HEK293 (cell line): ENCODE measurements around the gene DNAL4.

Source experiments
- GLIS1 ChIP-seq: fragments of 450-650 bp; formaldehyde crosslinking; IDR thresholded peaks from 2 replicates; pipeline ENCODE4 v1.5.1; 2016; ENCODE audit warnings: missing biosample characterization, missing genetic modification characterization
- MYNN ChIP-seq: fragments of 450-650 bp; formaldehyde crosslinking; IDR thresholded peaks from 2 replicates; pipeline ENCODE4 v1.5.1; 2016; ENCODE audit warnings: missing biosample characterization, missing genetic modification characterization, borderline replicate concordance
- MZF1 ChIP-seq: fragments of 450-650 bp; formaldehyde crosslinking; IDR thresholded peaks from 2 replicates; pipeline ENCODE4 v1.5.1; 2017; ENCODE audit warnings: missing biosample characterization, missing genetic modification characterization, borderline replicate concordance
- ZBTB1 ChIP-seq: fragments of 450-650 bp; formaldehyde crosslinking; IDR thresholded peaks from 2 replicates; pipeline ENCODE4 v1.5.1; 2016; ENCODE audit warnings: missing biosample characterization, missing genetic modification characterization
- ZFP69B ChIP-seq: fragments of 450-650 bp; formaldehyde crosslinking; IDR thresholded peaks from 2 replicates; pipeline ENCODE4 v1.5.1; 2016; ENCODE audit warnings: missing biosample characterization, missing genetic modification characterization
- ZNF184 ChIP-seq: fragments of 450-650 bp; IDR thresholded peaks from 2 replicates; pipeline ENCODE4 v1.5.1; 2018; ENCODE audit warnings: missing biosample characterization, mild to moderate bottlenecking, missing genetic modification characterization
- ZNF214 ChIP-seq: fragments of 450-650 bp; formaldehyde crosslinking; IDR thresholded peaks from 2 replicates; pipeline ENCODE4 v1.5.1; 2017; ENCODE audit warnings: missing biosample characterization, mild to moderate bottlenecking, missing genetic modification characterization, borderline replicate concordance
- ZNF23 ChIP-seq: fragments of 450-650 bp; formaldehyde crosslinking; IDR thresholded peaks from 2 replicates; pipeline ENCODE4 v1.5.1; 2016; ENCODE audit warnings: missing biosample characterization, missing genetic modification characterization, borderline replicate concordance
- ZNF266 ChIP-seq: fragments of 450-650 bp; formaldehyde crosslinking; IDR thresholded peaks from 2 replicates; pipeline ENCODE4 v1.5.1; 2016; ENCODE audit warnings: missing biosample characterization, missing genetic modification characterization, low read depth
- ZNF311 ChIP-seq: fragments of 450-650 bp; formaldehyde crosslinking; IDR thresholded peaks from 2 replicates; pipeline ENCODE4 v1.5.1; 2017; ENCODE audit warnings: missing biosample characterization, missing genetic modification characterization, borderline replicate concordance
- ZNF341 ChIP-seq: fragments of 450-650 bp; formaldehyde crosslinking; IDR thresholded peaks from 2 replicates; pipeline ENCODE4; 2016; ENCODE audit warnings: low read depth, missing biosample characterization, missing genetic modification characterization
- ZNF366 ChIP-seq: fragments of 450-650 bp; formaldehyde crosslinking; conservative IDR thresholded peaks from 2 replicates; pipeline ENCODE4 v1.5.1; 2016; ENCODE audit warnings: missing biosample characterization, missing genetic modification characterization
- ZNF37A ChIP-seq: fragments of 450-650 bp; IDR thresholded peaks from 2 replicates; pipeline ENCODE4 v1.5.1; 2018; ENCODE audit warnings: missing biosample characterization, missing genetic modification characterization
- ZNF514 ChIP-seq: fragments of 450-650 bp; formaldehyde crosslinking; IDR thresholded peaks from 2 replicates; pipeline ENCODE4 v1.5.1; 2016; ENCODE audit warnings: missing biosample characterization, missing genetic modification characterization
- ZNF558 ChIP-seq: fragments of 450-650 bp; formaldehyde crosslinking; IDR thresholded peaks from 2 replicates; pipeline ENCODE4 v1.5.1; 2016; ENCODE audit warnings: missing biosample characterization, missing genetic modification characterization
- ZNF600 ChIP-seq: fragments of 450-650 bp; formaldehyde crosslinking; IDR thresholded peaks from 2 replicates; pipeline ENCODE4 v1.5.1; 2016; ENCODE audit warnings: missing biosample characterization, missing genetic modification characterization
- ZNF610 ChIP-seq: fragments of 450-650 bp; formaldehyde crosslinking; IDR thresholded peaks from 2 replicates; pipeline ENCODE4 v1.5.1; 2016; ENCODE audit warnings: missing biosample characterization, missing genetic modification characterization, borderline replicate concordance
- ZNF626 ChIP-seq: fragments of 450-650 bp; sonication (Bioruptor Pico); formaldehyde crosslinking; IDR thresholded peaks from 2 replicates; pipeline ENCODE4 v1.5.1; 2018; ENCODE audit warnings: missing biosample characterization, missing genetic modification characterization, inconsistent platforms
- ZNF747 ChIP-seq: fragments of 450-650 bp; formaldehyde crosslinking; IDR thresholded peaks from 2 replicates; pipeline ENCODE4 v1.5.1; 2016; ENCODE audit warnings: missing biosample characterization, missing genetic modification characterization
- ZNF837 ChIP-seq: fragments of 450-650 bp; formaldehyde crosslinking; IDR thresholded peaks from 2 replicates; pipeline ENCODE4 v1.5.1; 2016; ENCODE audit warnings: missing biosample characterization, missing genetic modification characterization
- TF ChIP-seq, protein P1 (sequence below): fragments of 450-650 bp; formaldehyde crosslinking; IDR thresholded peaks from 2 replicates; pipeline ENCODE4 v1.5.1; 2016; ENCODE audit warnings: missing biosample characterization, missing genetic modification characterization
- TF ChIP-seq, protein P2 (sequence below): fragments of 450-650 bp; IDR thresholded peaks from 2 replicates; pipeline ENCODE4 v1.5.1; 2018; ENCODE audit warnings: missing biosample characterization, mild to moderate bottlenecking, missing genetic modification characterization
- TF ChIP-seq, protein P3 (sequence below): fragments of 450-650 bp; formaldehyde crosslinking; IDR thresholded peaks from 2 replicates; pipeline ENCODE4 v1.5.1; 2016; ENCODE audit warnings: missing biosample characterization, missing genetic modification characterization
- TF ChIP-seq, protein P4 (sequence below): fragments of 450-650 bp; formaldehyde crosslinking; IDR thresholded peaks from 2 replicates; pipeline ENCODE4 v1.5.1; 2016; ENCODE audit warnings: missing biosample characterization, missing genetic modification characterization
- TF ChIP-seq, protein P5 (sequence below): fragments of 450-650 bp; formaldehyde crosslinking; IDR thresholded peaks from 2 replicates; pipeline ENCODE4 v1.5.1; 2017; ENCODE audit warnings: missing biosample characterization, missing genetic modification characterization

The DNAL4 gene

DNA sequence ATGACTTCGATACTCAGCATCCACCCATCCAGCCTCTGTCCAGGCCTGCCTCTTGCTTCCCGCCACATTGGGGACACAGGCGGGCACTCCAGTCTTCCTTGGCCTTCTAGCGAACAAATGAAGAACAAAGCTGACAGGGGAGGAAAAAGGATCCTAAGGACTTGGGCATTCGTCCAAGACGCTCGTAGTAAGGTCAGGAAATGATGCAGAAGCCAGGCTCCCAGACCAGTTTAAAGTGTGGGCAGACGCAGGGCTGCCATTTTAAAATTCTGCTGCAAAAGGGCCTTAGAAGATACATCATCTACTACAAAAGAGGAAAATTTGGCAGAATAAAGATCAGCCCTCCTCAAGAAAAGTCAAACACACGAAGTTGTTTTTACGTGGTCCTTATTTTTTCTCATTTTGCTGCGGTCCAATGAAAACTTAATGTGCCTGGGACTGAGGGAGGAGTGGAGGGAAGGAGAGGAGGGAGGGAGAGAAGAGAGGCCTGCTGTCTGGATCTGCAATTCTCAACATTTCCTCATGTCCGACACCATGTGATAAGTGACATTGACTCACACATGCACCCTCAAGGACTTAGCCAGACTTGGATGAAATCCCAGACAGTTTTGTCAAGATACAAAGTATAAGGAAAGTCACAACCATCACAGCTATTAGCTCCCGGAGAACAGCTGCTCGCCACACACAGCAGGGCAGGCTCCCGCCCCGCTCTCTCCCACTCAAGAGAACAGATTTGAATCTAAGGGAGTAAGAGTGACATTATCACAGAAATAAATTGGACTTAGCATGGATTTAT is 5.7 kb downstream of the DNAL4 start (continued):
- TF ChIP-seq ZNF23 (tag by site-specific recombination) (no peak), ZBTB1 (tag by site-specific recombination) (no peak), ZNF514 (tag by site-specific recombination) (no peak), ZFP69B (no peak), MYNN (tag by site-specific recombination) (no peak), ZNF558 (tag by site-specific recombination) (no peak), ZNF747 (no peak), ZNF214 (tag by site-specific recombination) (no peak), ZNF184 (tag by site-specific recombination) (no peak), ZNF266 (no peak), ZNF610 (tag by site-specific recombination) (no peak), ZNF600 (tag by site-specific recombination) (0 out of 2 replicates have a peak, but pooled peaks have one; percentile 37), ZNF837 (no peak), ZNF311 (tag by site-specific recombination) (no peak), ZNF341 (tag by site-specific recombination) (peak; percentile 87), ZNF626 (tag by site-specific recombination) (no peak), GLIS1 (no peak), ZNF366 (peak; percentile 47; the same call in 1 of the 2 replicates), ZNF37A (tag by site-specific recombination) (no peak), MZF1 (tag by site-specific recombination) (no peak)
- TF ChIP-seq, protein P1, sequence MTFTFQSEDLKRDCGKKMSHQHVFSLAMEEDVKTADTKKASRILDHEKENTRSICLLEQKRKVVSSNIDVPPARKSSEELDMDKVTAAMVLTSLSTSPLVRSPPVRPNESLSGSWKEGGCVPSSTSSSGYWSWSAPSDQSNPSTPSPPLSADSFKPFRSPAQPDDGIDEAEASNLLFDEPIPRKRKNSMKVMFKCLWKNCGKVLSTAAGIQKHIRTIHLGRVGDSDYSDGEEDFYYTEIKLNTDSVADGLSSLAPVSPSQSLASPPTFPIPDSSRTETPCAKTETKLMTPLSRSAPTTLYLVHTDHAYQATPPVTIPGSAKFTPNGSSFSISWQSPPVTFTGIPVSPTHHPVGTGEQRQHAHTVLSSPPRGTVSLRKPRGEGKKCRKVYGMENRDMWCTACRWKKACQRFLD (tag by site-specific recombination): no peak
- TF ChIP-seq, protein P2, sequence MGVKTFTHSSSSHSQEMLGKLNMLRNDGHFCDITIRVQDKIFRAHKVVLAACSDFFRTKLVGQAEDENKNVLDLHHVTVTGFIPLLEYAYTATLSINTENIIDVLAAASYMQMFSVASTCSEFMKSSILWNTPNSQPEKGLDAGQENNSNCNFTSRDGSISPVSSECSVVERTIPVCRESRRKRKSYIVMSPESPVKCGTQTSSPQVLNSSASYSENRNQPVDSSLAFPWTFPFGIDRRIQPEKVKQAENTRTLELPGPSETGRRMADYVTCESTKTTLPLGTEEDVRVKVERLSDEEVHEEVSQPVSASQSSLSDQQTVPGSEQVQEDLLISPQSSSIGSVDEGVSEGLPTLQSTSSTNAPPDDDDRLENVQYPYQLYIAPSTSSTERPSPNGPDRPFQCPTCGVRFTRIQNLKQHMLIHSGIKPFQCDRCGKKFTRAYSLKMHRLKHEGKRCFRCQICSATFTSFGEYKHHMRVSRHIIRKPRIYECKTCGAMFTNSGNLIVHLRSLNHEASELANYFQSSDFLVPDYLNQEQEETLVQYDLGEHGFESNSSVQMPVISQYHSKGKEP (tag by site-specific recombination): no peak
- TF ChIP-seq, protein P3, sequence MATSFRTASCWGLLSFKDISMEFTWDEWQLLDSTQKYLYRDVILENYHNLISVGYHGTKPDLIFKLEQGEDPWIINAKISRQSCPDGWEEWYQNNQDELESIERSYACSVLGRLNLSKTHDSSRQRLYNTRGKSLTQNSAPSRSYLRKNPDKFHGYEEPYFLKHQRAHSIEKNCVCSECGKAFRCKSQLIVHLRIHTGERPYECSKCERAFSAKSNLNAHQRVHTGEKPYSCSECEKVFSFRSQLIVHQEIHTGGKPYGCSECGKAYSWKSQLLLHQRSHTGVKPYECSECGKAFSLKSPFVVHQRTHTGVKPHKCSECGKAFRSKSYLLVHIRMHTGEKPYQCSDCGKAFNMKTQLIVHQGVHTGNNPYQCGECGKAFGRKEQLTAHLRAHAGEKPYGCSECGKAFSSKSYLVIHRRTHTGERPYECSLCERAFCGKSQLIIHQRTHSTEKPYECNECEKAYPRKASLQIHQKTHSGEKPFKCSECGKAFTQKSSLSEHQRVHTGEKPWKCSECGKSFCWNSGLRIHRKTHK: no peak
- TF ChIP-seq, protein P4, sequence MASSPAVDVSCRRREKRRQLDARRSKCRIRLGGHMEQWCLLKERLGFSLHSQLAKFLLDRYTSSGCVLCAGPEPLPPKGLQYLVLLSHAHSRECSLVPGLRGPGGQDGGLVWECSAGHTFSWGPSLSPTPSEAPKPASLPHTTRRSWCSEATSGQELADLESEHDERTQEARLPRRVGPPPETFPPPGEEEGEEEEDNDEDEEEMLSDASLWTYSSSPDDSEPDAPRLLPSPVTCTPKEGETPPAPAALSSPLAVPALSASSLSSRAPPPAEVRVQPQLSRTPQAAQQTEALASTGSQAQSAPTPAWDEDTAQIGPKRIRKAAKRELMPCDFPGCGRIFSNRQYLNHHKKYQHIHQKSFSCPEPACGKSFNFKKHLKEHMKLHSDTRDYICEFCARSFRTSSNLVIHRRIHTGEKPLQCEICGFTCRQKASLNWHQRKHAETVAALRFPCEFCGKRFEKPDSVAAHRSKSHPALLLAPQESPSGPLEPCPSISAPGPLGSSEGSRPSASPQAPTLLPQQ (tag by site-specific recombination): no peak
- TF ChIP-seq, protein P5, sequence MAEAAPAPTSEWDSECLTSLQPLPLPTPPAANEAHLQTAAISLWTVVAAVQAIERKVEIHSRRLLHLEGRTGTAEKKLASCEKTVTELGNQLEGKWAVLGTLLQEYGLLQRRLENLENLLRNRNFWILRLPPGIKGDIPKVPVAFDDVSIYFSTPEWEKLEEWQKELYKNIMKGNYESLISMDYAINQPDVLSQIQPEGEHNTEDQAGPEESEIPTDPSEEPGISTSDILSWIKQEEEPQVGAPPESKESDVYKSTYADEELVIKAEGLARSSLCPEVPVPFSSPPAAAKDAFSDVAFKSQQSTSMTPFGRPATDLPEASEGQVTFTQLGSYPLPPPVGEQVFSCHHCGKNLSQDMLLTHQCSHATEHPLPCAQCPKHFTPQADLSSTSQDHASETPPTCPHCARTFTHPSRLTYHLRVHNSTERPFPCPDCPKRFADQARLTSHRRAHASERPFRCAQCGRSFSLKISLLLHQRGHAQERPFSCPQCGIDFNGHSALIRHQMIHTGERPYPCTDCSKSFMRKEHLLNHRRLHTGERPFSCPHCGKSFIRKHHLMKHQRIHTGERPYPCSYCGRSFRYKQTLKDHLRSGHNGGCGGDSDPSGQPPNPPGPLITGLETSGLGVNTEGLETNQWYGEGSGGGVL (tag by site-specific recombination): peak; percentile 51
